ENCODE measurements around the gene SNAPC2. TPM values are rescaled to one million over a fixed set of nuclear protein-coding genes. Genes with fewer than 3 reads are reported as not detected.

The SNAPC2 gene
- total RNA-seq, 4 donors from 2014 or later, result 11.4 to 35.9 (median 13.0) TPM

- Histone ChIP-seq H3K4me3 (no peak overlapping the region), H3K4me1 (no peaks in the 10 kb centered on the region), H3K27ac (no peak overlapping the region), H3K36me3 (peaks cover 0 to 32% (median 9%) of the 10 kb centered on the region in 4 donors), H3K9me3 (no peaks in the 10 kb centered on the region), H3K27me3 (no peaks in the 10 kb centered on the region)
- 67 to 78% methylated on average over 6 to 12 of the region's 12 CpGs for WGBS, 2 donors (ENCODE audit: low coverage in 1 of 2)
- TF ChIP-seq POLR2A (IDR thresholded peaks at IDR 0.05) (no peak), CTCF (IDR thresholded peaks at IDR 0.05) (peak; percentile 39 to 66 (median 55)), POLR2AphosphoS5 (IDR thresholded peaks at IDR 0.05) (no peak), EP300 (IDR thresholded peaks at IDR 0.05; ENCODE audit: low read depth) (no peak)
- intact Hi-C loops (cut with DNase I; ENCODE audit: low total_unique reads), result no loop called here
- in situ Hi-C loops (cut with MboI; ENCODE audit: low pct_ligation_motif_present in 1 of 4, low pct_unique_long_range_greater_than_20kb in 1 of 4, low sequenced_read_pairs in 3 of 4), result loop anchor here in 1 of 4 donors (25.0 kb wide), 1 partner anchor 266 kb away; no protein-coding TSS in a partner anchor
- peak; percentile 18 for DNase-seq
Observed at GRCh38 chr19:7970716-7971448, 50.7 kb downstream of the SNAPC2 start.

GRCh38 chr19:7971553-7972520 lies 51.7 kb downstream of the SNAPC2 start:
- H3K4me3 ChIP-seq, result no peak overlapping the region
- no peak for DNase-seq
- no peak overlapping the region for H3K27ac ChIP-seq
- 84 to 100% methylated on average over 4 to 35 of the region's 35 CpGs for WGBS, 2 donors (ENCODE audit: low coverage in 1 of 2)
- H3K36me3 ChIP-seq, result peaks cover 0 to 24% (median 8%) of the 10 kb centered on the region in 4 donors
- no peaks in the 10 kb centered on the region for H3K27me3 ChIP-seq
- no peaks in the 10 kb centered on the region for H3K4me1 ChIP-seq
- TF ChIP-seq POLR2AphosphoS5 (IDR thresholded peaks at IDR 0.05) (no peak), EP300 (IDR thresholded peaks at IDR 0.05; ENCODE audit: low read depth) (no peak), CTCF (IDR thresholded peaks at IDR 0.05) (no peak), POLR2A (IDR thresholded peaks at IDR 0.05) (no peak)
- in situ Hi-C loops (cut with MboI; ENCODE audit: low pct_ligation_motif_present in 1 of 4, low pct_unique_long_range_greater_than_20kb in 1 of 4, low sequenced_read_pairs in 3 of 4) (loop anchor here in 1 of 4 donors (25.0 kb wide), 1 partner anchor 265 kb away; no protein-coding TSS in a partner anchor), intact Hi-C loops (cut with DNase I; ENCODE audit: low total_unique reads) (no loop called here)
- H3K9me3 ChIP-seq, result no peaks in the 10 kb centered on the region

Other genes with a start within 250 kb of the SNAPC2 start
- gene MCEMP1, start 243.2 kb upstream of the SNAPC2 start, total RNA-seq, result under 1 TPM in 1 of 4 donors, not detected in 3; 0.41 TPM
- 10 to 100 TPM; 15.1 to 63.5 (median 34.4) TPM for gene TRAPPC5, start 239.5 kb upstream of the SNAPC2 start, total RNA-seq
- gene FCER2, start 218.2 kb upstream of the SNAPC2 start, total RNA-seq, result 10 to 100 TPM in 1 of 4 donors, 1 to 10 TPM in 1, under 1 TPM in 1, not detected in 1; 0.27 to 10.1 (median 4.3) TPM
- gene CLEC4G, start 188.2 kb upstream of the SNAPC2 start, total RNA-seq, result 1 to 10 TPM in 1 of 4 donors, under 1 TPM in 1, not detected in 2; 0.55 to 1.1 TPM
- 1 to 10 TPM in 3 of 4 donors, under 1 TPM in 1; 1.00 to 9.4 (median 4.4) TPM for gene CD209, start 172.8 kb upstream of the SNAPC2 start, total RNA-seq
- gene CLEC4M, start 157.1 kb upstream of the SNAPC2 start, total RNA-seq, result under 1 TPM in 1 of 4 donors, not detected in 3; 0.16 TPM
- 10 to 100 TPM in 3 of 4 donors, 1 to 10 TPM in 1; 8.5 to 65.8 (median 15.0) TPM for gene EVI5L, start 90.1 kb upstream of the SNAPC2 start, total RNA-seq
- under 1 TPM in 1 of 4 donors, not detected in 3; 0.16 TPM for gene PRR36, start 45.9 kb upstream of the SNAPC2 start, total RNA-seq
- 1 to 10 TPM in 1 of 4 donors, under 1 TPM in 1, not detected in 2; 0.79 to 1.5 TPM for gene LRRC8E, start 31.8 kb upstream of the SNAPC2 start, total RNA-seq
- gene MAP2K7, start 16.5 kb upstream of the SNAPC2 start, total RNA-seq, result 100 to 1,000 TPM in 1 of 4 donors, 10 to 100 TPM in 3; 11.9 to 125 (median 20.9) TPM
- gene TGFBR3L, start 5.5 kb upstream of the SNAPC2 start, total RNA-seq, result 1 to 10 TPM in 1 of 4 donors, not detected in 3; 1.4 TPM
- gene CTXN1, start 5.8 kb downstream of the SNAPC2 start, total RNA-seq, result 10 to 100 TPM in 1 of 4 donors, 1 to 10 TPM in 3; 2.9 to 29.7 (median 4.8) TPM
- gene TIMM44, start 23.3 kb downstream of the SNAPC2 start, total RNA-seq, result 100 to 1,000 TPM in 1 of 4 donors, 10 to 100 TPM in 3; 59.7 to 102 (median 71.8) TPM
- gene ELAVL1, start 85.3 kb downstream of the SNAPC2 start, total RNA-seq, result 100 to 1,000 TPM in 1 of 4 donors, 10 to 100 TPM in 3; 11.9 to 101 (median 22.4) TPM
- not detected for gene CCL25, start 132.4 kb downstream of the SNAPC2 start, total RNA-seq
- not detected for gene FBN3, start 229.3 kb downstream of the SNAPC2 start, total RNA-seq

Measured in transverse colon (tissue), 4 donors.